H9 (cell line): ENCODE results near the gene SMAD7. TPM values are rescaled to one million over a fixed set of nuclear protein-coding genes. Genes with fewer than 3 reads are reported as not detected.

Source experiments
- DNase-seq: peaks from one replicate; pipeline ENCODE4 v3.0.0-alpha.2; 2017
- H2AFZ ChIP-seq: one replicate; pipeline ENCODE4 v1.6.1; 2013; ENCODE audit warnings: mild to moderate bottlenecking, low read length, control low read depth, moderate library complexity
- H2AK5ac ChIP-seq: 2 replicates; pipeline ENCODE4 v1.6.1; 2013; ENCODE audit warnings: low read length, control low read depth, mixed read lengths; ENCODE audit not compliant: insufficient read length
- H2BK120ac ChIP-seq: one replicate; pipeline ENCODE4 v1.6.1; 2013; ENCODE audit warnings: low read depth, mild to moderate bottlenecking, low read length, control low read depth, inconsistent platforms; ENCODE audit not compliant: poor library complexity, severe bottlenecking
- H2BK12ac ChIP-seq: 2 replicates; pipeline ENCODE4 v1.6.1; 2013; ENCODE audit warnings: low read length, control low read depth, mixed read lengths, low read depth; ENCODE audit not compliant: insufficient read length
- H2BK15ac ChIP-seq: 2 replicates; pipeline ENCODE4 v1.6.1; 2013; ENCODE audit warnings: low read depth, low read length, control low read depth
- H2BK20ac ChIP-seq: one replicate; pipeline ENCODE4 v1.6.1; 2013; ENCODE audit warnings: low read depth, mild to moderate bottlenecking, low read length, control low read depth, inconsistent platforms; ENCODE audit not compliant: poor library complexity, severe bottlenecking
- H2BK5ac ChIP-seq: 2 replicates; pipeline ENCODE4 v1.6.1; 2013; ENCODE audit warnings: low read length, control low read depth, mixed read lengths; ENCODE audit not compliant: insufficient read length
- H3K14ac ChIP-seq: 2 replicates; pipeline ENCODE4 v1.6.1; 2013; ENCODE audit warnings: low read length, control low read depth; ENCODE audit not compliant: insufficient read depth
- H3K18ac ChIP-seq: 2 replicates; pipeline ENCODE4 v1.6.1; 2013; ENCODE audit warnings: low read depth, mild to moderate bottlenecking, mixed read lengths, low read length, control low read depth; ENCODE audit not compliant: insufficient read length
- H3K23ac ChIP-seq: 2 replicates; pipeline ENCODE4 v1.6.1; 2013; ENCODE audit warnings: low read length, control low read depth, mixed read lengths, low read depth; ENCODE audit not compliant: insufficient read length
- H3K23me2 ChIP-seq: 2 replicates; pipeline ENCODE4 v1.6.1; 2013; ENCODE audit warnings: low read depth, mild to moderate bottlenecking, mixed read lengths, low read length, control low read depth; ENCODE audit not compliant: insufficient read length, poor library complexity, severe bottlenecking
- H3K27ac ChIP-seq: 2 replicates; pipeline ENCODE4 v1.5.1; 2013; ENCODE audit warnings: low read length, control low read depth, mixed read lengths, low read depth; ENCODE audit not compliant: insufficient read length
- H3K27me3 ChIP-seq: 2 replicates; pipeline ENCODE4 v1.6.1; 2013; ENCODE audit warnings: low read length, control low read depth, inconsistent platforms; ENCODE audit not compliant: insufficient read depth
- H3K4ac ChIP-seq: 2 replicates; pipeline ENCODE4 v1.6.1; 2013; ENCODE audit warnings: low read depth, mild to moderate bottlenecking, control low read depth, inconsistent platforms, low read length, moderate library complexity
- H3K4me1 ChIP-seq: 2 replicates; pipeline ENCODE4 v1.6.1; 2013; ENCODE audit warnings: low read length, control low read depth, inconsistent platforms; ENCODE audit not compliant: insufficient read depth
- H3K4me2 ChIP-seq: 2 replicates; pipeline ENCODE4 v1.6.1; 2013; ENCODE audit warnings: low read length, control low read depth, mixed read lengths; ENCODE audit not compliant: insufficient read length, insufficient read depth
- H3K56ac ChIP-seq: 2 replicates; pipeline ENCODE4 v1.6.1; 2013; ENCODE audit warnings: low read depth, mild to moderate bottlenecking, mixed read lengths, low read length, control low read depth; ENCODE audit not compliant: insufficient read length
- H3K79me1 ChIP-seq: 2 replicates; pipeline ENCODE4 v1.6.1; 2013; ENCODE audit warnings: low read depth, mild to moderate bottlenecking, moderate library complexity, low read length, control low read depth, inconsistent platforms; ENCODE audit not compliant: insufficient read depth, poor library complexity, severe bottlenecking
- H3K79me2 ChIP-seq: 2 replicates; pipeline ENCODE4 v1.6.1; 2013; ENCODE audit warnings: low read length, control low read depth, inconsistent platforms; ENCODE audit not compliant: insufficient read depth
- H3K9ac ChIP-seq: 2 replicates; pipeline ENCODE4 v1.6.1; 2013; ENCODE audit warnings: low read length, control low read depth, mixed read lengths; ENCODE audit not compliant: insufficient read length; ENCODE audit errors: extremely low read depth
- H3K9me3 ChIP-seq: one replicate; pipeline ENCODE4 v1.6.1; 2013; ENCODE audit warnings: low read depth, low read length, inconsistent platforms; ENCODE audit not compliant: control insufficient read depth
- H3T11ph ChIP-seq: one replicate; pipeline ENCODE4 v1.6.1; 2013; ENCODE audit warnings: mild to moderate bottlenecking, low read length, control low read depth, inconsistent platforms
- H4K20me1 ChIP-seq: one replicate; pipeline ENCODE4 v1.6.1; 2013; ENCODE audit not compliant: control insufficient read depth, insufficient read length, insufficient read depth
- H4K5ac ChIP-seq: 2 replicates; pipeline ENCODE4 v1.6.1; 2013; ENCODE audit warnings: low read depth, mild to moderate bottlenecking, mixed read lengths, low read length, control low read depth; ENCODE audit not compliant: insufficient read length
- H4K8ac ChIP-seq: replicated peaks from 2 replicates; pipeline ENCODE4 v1.6.1; 2013; ENCODE audit warnings: low read length, control low read depth, mixed read lengths, low read depth; ENCODE audit not compliant: insufficient read length
- H4K91ac ChIP-seq: 2 replicates; pipeline ENCODE4 v1.6.1; 2013; ENCODE audit warnings: low read depth, mild to moderate bottlenecking, moderate library complexity, mixed read lengths, low read length, control low read depth; ENCODE audit not compliant: insufficient read length
- H3K27ac Mint-ChIP-seq, 3 experiments: 2 replicates in 2 of 3; 3 replicates in 1 of 3; pipeline ENCODE4 v1.8.0; 2020 to 2021; ENCODE audit warnings: mixed read lengths in 3 of 3, mild to moderate bottlenecking in 1 of 3, moderate library complexity in 1 of 3
- H3K27me3 Mint-ChIP-seq: 2 replicates; pipeline ENCODE4 v1.8.0; 2021; ENCODE audit warnings: low read depth, mild to moderate bottlenecking, moderate library complexity, mixed read lengths
- H3K36me3 Mint-ChIP-seq, 3 experiments: 2 replicates in 2 of 3; 3 replicates in 1 of 3; pipeline ENCODE4 v1.8.0; 2020 to 2021; ENCODE audit warnings: low read depth in 3 of 3, mixed read lengths in 3 of 3; ENCODE audit not compliant: insufficient read depth in 1 of 3
- H3K4me1 Mint-ChIP-seq, 2 experiments: 2 replicates each; pipeline ENCODE4 v1.8.0; 2020; ENCODE audit warnings: mixed read lengths in 2 of 2
- H3K4me3 Mint-ChIP-seq, 2 experiments: 2 replicates in 1 of 2; 3 replicates in 1 of 2; pipeline ENCODE4 v1.8.0; 2020 to 2021; ENCODE audit warnings: mild to moderate bottlenecking in 2 of 2, mixed read lengths in 2 of 2, moderate library complexity in 1 of 2
- H3K9me3 Mint-ChIP-seq, 2 experiments: 2 replicates in 1 of 2; 3 replicates in 1 of 2; pipeline ENCODE4 v1.8.0; 2020; ENCODE audit warnings: mild to moderate bottlenecking in 2 of 2, mixed read lengths in 2 of 2, moderate library complexity in 1 of 2
- WGBS: extraction: QIAGEN DNeasy Blood & Tissue Kit; methylation state at CpG from one replicate; pipeline ENCODE4 v1.1.7; 2013; ENCODE audit warnings: missing lambda C conversion rate, low lambda C conversion rate, mixed read lengths; ENCODE audit not compliant: insufficient read length; ENCODE audit errors: extremely low coverage; 5-methylcytosine and 5-hydroxymethylcytosine counted together
- total RNA-seq: library from RNA; stranded (reverse); gene quantifications from 2 replicates; pipeline ENCODE4 v1.2.1, GENCODE V29; 2021
- TF ChIP-seq, protein P1 (sequence below): fragments of 200-600 bp; sonication (generic); conservative IDR thresholded peaks from 3 replicates; pipeline ENCODE4 v1.8.0; 2021; ENCODE audit warnings: antibody characterized with exemption, mild to moderate bottlenecking

The SMAD7 gene
- total RNA-seq, 1 experiment from 2014 or later = 27.7 TPM

DNA sequence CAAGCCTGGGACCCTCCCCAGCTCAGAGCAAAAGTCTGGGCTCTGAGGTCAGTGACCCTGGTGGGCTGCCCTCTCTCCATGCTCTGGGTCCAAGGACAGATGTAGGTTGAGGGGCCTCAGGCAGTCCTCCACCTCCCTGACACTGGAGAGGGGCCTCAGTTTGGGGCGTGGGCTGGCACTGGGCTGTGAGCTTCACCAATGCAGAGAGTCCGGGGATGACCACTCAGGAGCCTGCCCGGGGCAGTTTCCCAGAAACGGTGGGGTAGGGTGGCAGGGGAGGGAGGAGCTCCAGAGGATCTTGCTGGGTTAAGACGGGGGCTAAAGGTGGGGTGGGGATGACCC, 40.5 kb upstream of the SMAD7 start:
- H3K4me3 Mint-ChIP-seq = no peak overlapping the region
- Histone ChIP-seq H2BK15ac (no peak overlapping the region), H3K79me2 (no peaks in the 10 kb centered on the region), H3K14ac (no peak overlapping the region; the same call in 1 of the 2 replicates), H2BK120ac (no peak overlapping the region), H3K27me3 (no peaks in the 10 kb centered on the region), H2AFZ (no peak overlapping the region), H3K4ac (no peak overlapping the region), H2BK20ac (no peak overlapping the region), H4K5ac (no peak overlapping the region), H3K4me1 (no peaks in the 10 kb centered on the region), H3K18ac (no peak overlapping the region), H2AK5ac (no peak overlapping the region), H3K9me3 (no peaks in the 10 kb centered on the region), H3K23me2 (no peaks in the 10 kb centered on the region), H3K79me1 (no peaks in the 10 kb centered on the region), H2BK5ac (no peak overlapping the region), H3K27ac (no peak overlapping the region), H3K9ac (no peak overlapping the region), H3T11ph (no peak overlapping the region), H3K23ac (no peak overlapping the region), H2BK12ac (no peak overlapping the region), H4K91ac (no peak overlapping the region), H3K56ac (no peak overlapping the region), H4K20me1 (no peaks in the 10 kb centered on the region), H3K4me2 (no peak overlapping the region), H4K8ac (no peak overlapping the region)
- peaks cover 18 to 34% of the 10 kb centered on the region in 2 experiments for H3K4me1 Mint-ChIP-seq
- H3K27ac Mint-ChIP-seq = no peak overlapping the region
- TF ChIP-seq, protein P1, sequence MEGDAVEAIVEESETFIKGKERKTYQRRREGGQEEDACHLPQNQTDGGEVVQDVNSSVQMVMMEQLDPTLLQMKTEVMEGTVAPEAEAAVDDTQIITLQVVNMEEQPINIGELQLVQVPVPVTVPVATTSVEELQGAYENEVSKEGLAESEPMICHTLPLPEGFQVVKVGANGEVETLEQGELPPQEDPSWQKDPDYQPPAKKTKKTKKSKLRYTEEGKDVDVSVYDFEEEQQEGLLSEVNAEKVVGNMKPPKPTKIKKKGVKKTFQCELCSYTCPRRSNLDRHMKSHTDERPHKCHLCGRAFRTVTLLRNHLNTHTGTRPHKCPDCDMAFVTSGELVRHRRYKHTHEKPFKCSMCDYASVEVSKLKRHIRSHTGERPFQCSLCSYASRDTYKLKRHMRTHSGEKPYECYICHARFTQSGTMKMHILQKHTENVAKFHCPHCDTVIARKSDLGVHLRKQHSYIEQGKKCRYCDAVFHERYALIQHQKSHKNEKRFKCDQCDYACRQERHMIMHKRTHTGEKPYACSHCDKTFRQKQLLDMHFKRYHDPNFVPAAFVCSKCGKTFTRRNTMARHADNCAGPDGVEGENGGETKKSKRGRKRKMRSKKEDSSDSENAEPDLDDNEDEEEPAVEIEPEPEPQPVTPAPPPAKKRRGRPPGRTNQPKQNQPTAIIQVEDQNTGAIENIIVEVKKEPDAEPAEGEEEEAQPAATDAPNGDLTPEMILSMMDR = no peak
- H3K27me3 Mint-ChIP-seq = peaks cover 14% of the 10 kb centered on the region
- H3K36me3 Mint-ChIP-seq = no peaks in the 10 kb centered on the region
- no CpG with 5 or more reads among the region's 5 CpGs for WGBS
- H3K9me3 Mint-ChIP-seq = no peaks in the 10 kb centered on the region
- no peak for DNase-seq
